ENCODE data around the gene SLC5A11. TPM values are rescaled to one million over a fixed set of nuclear protein-coding genes. Genes with fewer than 3 reads are reported as not detected.
A peak's percentile ranks its signal among the peaks of the same experiment; 100 is the strongest.

SLC5A11 gene
- polyA plus RNA-seq, 1 donor (not counting 4 experiments of a cell fraction or from before 2014, with no cell fraction given): 0.07 TPM

DNA sequence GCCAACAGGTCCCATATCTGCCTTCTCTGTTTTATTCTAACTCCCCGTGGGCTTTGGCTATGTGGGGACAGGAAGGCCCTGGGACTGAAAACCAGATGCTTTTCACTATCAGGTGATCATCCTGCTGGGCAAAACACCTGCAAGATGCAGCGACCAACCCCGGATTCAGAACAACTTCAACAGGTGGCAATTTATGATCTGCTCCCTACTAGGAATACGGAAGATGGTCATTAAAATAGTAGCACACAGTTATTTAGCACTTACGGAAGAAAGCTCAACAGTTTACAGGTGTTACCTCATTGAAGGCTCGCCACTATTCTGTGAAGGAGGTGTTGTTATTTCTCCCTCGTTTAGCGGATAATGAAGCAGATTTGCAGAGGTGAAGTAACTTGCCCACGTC lies 7.8 kb upstream of the SLC5A11 start:
- Histone ChIP-seq H3K27me3 (ENCODE audit: control insufficient read depth, extremely low read depth, insufficient read depth, low read length) (no peaks in the 10 kb centered on the region), H4K20me1 (ENCODE audit: control insufficient read depth, extremely low read depth, insufficient read depth, low read length) (peaks cover 2% of the 10 kb centered on the region), H3K4me3 (ENCODE audit: control insufficient read depth in 2 of 3, extremely low read depth in 1 of 3, insufficient read depth in 2 of 3, low read depth in 1 of 3, low read length in 3 of 3) (no peak overlapping the region), H3K79me2 (ENCODE audit: control insufficient read depth, insufficient read depth, low read length) (no peaks in the 10 kb centered on the region), H3K36me3 (ENCODE audit: control insufficient read depth in 2 of 2, extremely low read depth in 1 of 2, insufficient read depth in 2 of 2, low read length in 2 of 2) (no peaks in the 10 kb centered on the region), H2AFZ (ENCODE audit: control insufficient read depth, low read length) (no peak overlapping the region), H3K9me1 (ENCODE audit: control insufficient read depth, extremely low read depth, insufficient read depth, low read length) (no peaks in the 10 kb centered on the region), H3K27ac (ENCODE audit: control insufficient read depth, insufficient read depth, low read length) (no peak overlapping the region), H3K4me2 (ENCODE audit: control insufficient read depth, extremely low read depth, insufficient read depth, low read depth, low read length) (no peak overlapping the region), H3K4me1 (ENCODE audit: control insufficient read depth, extremely low read depth, insufficient read depth, low read length) (peaks cover 10% of the 10 kb centered on the region), H3K9ac (ENCODE audit: control insufficient read depth, extremely low read depth, insufficient read depth, low read length) (no peak overlapping the region), H3K9me3 (ENCODE audit: control insufficient read depth, low read depth, low read length) (no peaks in the 10 kb centered on the region)
- TF ChIP-seq EZH2 (IDR thresholded peaks at IDR 0.05; ENCODE audit: low read length): no peak
- TF ChIP-seq, protein P1, sequence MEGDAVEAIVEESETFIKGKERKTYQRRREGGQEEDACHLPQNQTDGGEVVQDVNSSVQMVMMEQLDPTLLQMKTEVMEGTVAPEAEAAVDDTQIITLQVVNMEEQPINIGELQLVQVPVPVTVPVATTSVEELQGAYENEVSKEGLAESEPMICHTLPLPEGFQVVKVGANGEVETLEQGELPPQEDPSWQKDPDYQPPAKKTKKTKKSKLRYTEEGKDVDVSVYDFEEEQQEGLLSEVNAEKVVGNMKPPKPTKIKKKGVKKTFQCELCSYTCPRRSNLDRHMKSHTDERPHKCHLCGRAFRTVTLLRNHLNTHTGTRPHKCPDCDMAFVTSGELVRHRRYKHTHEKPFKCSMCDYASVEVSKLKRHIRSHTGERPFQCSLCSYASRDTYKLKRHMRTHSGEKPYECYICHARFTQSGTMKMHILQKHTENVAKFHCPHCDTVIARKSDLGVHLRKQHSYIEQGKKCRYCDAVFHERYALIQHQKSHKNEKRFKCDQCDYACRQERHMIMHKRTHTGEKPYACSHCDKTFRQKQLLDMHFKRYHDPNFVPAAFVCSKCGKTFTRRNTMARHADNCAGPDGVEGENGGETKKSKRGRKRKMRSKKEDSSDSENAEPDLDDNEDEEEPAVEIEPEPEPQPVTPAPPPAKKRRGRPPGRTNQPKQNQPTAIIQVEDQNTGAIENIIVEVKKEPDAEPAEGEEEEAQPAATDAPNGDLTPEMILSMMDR (optimal IDR thresholded peaks at IDR 0.05 in 1 of 3, IDR thresholded peaks at IDR 0.05 in 1 of 3, conservative IDR thresholded peaks at IDR 0.05 in 1 of 3; ENCODE audit: extremely low read depth in 1 of 3, insufficient read depth in 2 of 3, low read length in 3 of 3): no peak
- no peak for FAIRE-seq
- dilution Hi-C loops (cut with MboI; ENCODE audit: extremely low pct_ligation_motif_present, low sequenced_read_pairs): no loop called here
- DNase-seq (ENCODE audit: low read depth, low spot score): no peak

DNA sequence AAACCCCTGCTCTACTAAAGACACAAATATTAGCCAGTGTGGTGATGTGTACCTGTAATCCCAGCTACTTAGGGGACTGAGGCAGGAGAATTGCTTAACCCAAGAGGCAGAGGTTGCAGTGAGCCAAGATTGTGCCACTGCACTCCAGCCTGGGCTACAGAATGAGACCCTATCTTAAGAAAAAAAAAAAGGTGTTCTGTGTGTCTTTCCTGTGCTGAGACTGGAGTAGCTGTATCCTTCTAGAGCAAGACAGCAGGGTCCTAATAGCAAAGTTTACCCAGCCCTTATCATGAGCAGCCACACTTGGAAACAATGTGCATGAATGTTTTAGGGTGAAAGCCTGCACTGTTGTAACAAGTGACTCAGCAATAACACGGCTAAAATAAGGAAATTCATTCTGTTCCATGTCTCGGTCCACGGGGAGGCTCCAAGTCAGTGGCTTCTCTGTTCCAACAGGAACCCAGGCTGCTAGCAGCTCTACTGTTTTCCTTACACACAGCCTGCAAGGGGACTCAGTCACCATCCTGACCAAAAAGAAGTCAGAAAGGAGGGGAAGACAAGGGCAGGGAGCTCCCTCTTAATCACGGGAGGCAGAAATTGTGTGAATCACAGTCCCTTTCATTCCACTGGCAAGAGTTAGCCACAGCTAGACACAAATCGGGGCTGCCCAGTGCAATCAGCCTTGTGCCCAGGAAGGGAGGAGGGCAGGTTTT lies 7.1 kb upstream of the SLC5A11 start:
- Histone ChIP-seq H3K9ac (ENCODE audit: control insufficient read depth, extremely low read depth, insufficient read depth, low read length) (peak overlapping the region; percentile 9), H3K9me1 (ENCODE audit: control insufficient read depth, extremely low read depth, insufficient read depth, low read length) (no peaks in the 10 kb centered on the region), H3K9me3 (ENCODE audit: control insufficient read depth, low read depth, low read length) (no peaks in the 10 kb centered on the region), H2AFZ (ENCODE audit: control insufficient read depth, low read length) (peak overlapping the region; percentile 66), H3K4me3 (ENCODE audit: control insufficient read depth in 2 of 3, extremely low read depth in 1 of 3, insufficient read depth in 2 of 3, low read depth in 1 of 3, low read length in 3 of 3) (no peak overlapping the region), H3K27ac (ENCODE audit: control insufficient read depth, insufficient read depth, low read length) (no peak overlapping the region), H3K4me1 (ENCODE audit: control insufficient read depth, extremely low read depth, insufficient read depth, low read length) (peaks cover 10% of the 10 kb centered on the region), H3K4me2 (ENCODE audit: control insufficient read depth, extremely low read depth, insufficient read depth, low read depth, low read length) (peak overlapping the region; percentile 62), H4K20me1 (ENCODE audit: control insufficient read depth, extremely low read depth, insufficient read depth, low read length) (peaks cover 2% of the 10 kb centered on the region), H3K79me2 (ENCODE audit: control insufficient read depth, insufficient read depth, low read length) (no peaks in the 10 kb centered on the region), H3K36me3 (ENCODE audit: control insufficient read depth in 2 of 2, extremely low read depth in 1 of 2, insufficient read depth in 2 of 2, low read length in 2 of 2) (no peaks in the 10 kb centered on the region), H3K27me3 (ENCODE audit: control insufficient read depth, extremely low read depth, insufficient read depth, low read length) (no peaks in the 10 kb centered on the region)
- DNase-seq (ENCODE audit: low read depth, low spot score): no peak
- dilution Hi-C loops (cut with MboI; ENCODE audit: extremely low pct_ligation_motif_present, low sequenced_read_pairs): no loop called here
- TF ChIP-seq, protein P1 (optimal IDR thresholded peaks at IDR 0.05 in 1 of 3, IDR thresholded peaks at IDR 0.05 in 1 of 3, conservative IDR thresholded peaks at IDR 0.05 in 1 of 3; ENCODE audit: extremely low read depth in 1 of 3, insufficient read depth in 2 of 3, low read length in 3 of 3): no peak
- TF ChIP-seq EZH2 (IDR thresholded peaks at IDR 0.05; ENCODE audit: low read length): no peak
- no peak for FAIRE-seq

Data from keratinocyte (primary cell).